NCI-H146 treated with DMSO at 0.1 percent for 48 hours (cell line): ENCODE measurements around the gene PRMT2.
"Not testable (repeated sequence)": the region's sequence is repeated elsewhere in the genome, so short reads cannot be mapped to it uniquely, and the experiment has no call there.

ENCODE experiments used
- DNase-seq: peaks from one replicate; lab custom pipeline; 2025; ENCODE audit not compliant: unreplicated experiment; lab: John Stamatoyannopoulos, UW

The PRMT2 gene

GRCh38 chr21:46617267-46618051 lies 18.0 kb upstream of the PRMT2 start:
- no peak for DNase-seq

DNA sequence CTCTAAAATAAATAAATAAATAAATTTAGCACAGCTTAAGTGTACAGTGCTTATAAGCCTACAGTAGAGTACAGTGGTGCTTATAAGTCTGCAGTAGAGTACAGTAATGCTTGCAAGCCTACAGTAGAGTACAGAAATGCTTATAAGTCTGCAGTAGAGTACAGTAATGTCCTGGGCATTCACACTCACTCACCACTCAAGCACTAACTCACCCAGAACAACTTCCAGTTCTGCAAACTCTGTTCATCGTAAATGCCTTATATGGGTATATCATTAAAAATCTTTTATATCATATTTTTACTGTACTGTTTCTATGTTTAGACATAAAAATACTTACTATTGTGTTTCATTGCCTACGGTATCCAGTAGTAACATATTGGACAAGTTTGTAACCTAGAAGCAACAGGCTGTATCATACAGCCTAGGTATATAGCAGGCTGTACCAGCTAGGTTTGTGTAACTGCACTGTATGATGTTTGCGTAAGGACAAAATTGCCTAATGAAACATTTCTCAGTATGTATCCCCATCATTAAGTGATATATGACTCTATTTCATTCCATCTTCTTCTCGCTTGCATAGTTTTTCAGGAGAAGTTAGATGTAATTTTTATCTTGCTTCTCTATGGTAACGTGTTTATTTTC lies 16.6 kb upstream of the PRMT2 start:
- DNase-seq, result no peak

DNA sequence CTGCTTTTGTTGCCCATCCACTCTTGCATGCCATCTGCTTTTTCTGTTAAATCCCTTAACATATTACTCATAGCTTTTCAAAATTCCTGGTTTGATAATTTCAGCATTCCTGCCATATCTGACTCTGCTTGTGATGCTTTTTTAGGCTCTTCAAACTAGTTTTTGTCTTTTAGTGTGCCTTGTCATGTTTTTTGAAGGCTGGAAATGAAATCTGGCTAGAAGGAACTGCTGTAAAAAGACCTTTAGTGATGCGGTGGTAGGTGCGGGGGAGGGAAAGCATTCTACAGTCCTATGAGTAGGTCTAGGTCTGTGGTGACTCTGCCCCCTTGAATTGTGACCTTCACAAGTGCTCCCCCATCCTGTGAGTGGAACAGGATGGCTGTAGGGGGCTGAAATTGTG lies 15.6 kb upstream of the PRMT2 start:
- DNase-seq, result no peak

GRCh38 chr21:46620846-46621245 lies 14.6 kb upstream of the PRMT2 start:
- no peak for DNase-seq

DNA sequence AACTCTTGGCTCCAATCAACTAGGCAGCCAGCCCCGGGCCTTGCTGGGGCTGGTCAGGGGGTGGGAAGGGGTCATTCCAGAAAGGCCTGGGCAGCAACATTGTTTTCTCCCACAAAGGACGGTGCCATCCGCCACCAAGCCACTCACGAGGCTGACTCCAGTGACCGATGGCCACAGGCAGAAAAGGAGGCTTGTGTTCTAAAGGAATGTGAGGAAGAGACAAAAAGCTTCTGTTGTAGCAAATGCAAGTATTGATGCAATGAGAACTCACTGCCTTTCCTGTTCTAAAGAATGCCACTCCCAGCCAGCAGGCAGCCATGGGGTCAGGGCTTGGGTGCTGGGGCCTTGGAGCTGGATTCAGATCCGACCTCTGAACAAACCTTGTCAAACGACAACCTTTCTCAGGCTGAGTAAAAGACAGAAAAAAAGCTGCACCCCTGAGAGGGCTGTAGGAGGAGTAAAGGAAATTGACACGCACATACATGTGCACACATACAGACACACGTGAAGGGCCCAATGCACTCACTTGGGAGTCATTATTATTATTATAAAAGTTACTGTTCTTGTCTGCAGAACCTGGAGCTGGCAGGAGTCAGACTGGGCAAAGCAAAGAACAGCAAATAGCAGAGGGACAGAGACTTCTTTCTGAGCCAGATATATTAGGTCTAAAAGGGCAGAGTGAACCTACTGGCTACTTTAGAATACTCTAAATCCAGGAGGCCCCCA lies 13.9 kb upstream of the PRMT2 start:
- DNase-seq, result no peak

DNA sequence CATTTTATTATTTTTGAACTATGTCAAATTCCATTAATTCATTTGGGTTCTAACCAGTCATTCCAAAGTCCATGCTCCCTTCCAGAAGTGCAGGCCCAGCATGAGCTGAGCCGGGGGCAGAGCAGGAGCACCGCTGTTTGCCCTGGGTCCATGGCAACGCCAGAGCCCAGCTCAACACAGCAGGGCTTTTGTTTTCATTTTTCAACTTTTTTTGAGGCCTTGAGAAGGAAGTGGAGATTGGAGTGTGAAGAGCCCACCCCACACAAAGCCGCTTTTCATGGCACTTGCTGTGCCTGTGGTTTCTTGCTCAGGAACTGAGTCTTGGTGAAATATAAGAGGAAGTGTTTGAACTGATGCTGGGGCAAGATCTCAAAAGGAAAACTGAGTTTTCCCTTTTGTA lies 13.2 kb upstream of the PRMT2 start:
- DNase-seq, result no peak

GRCh38 chr21:46624050-46624449 lies 11.4 kb upstream of the PRMT2 start:
- no peak for DNase-seq

GRCh38 chr21:46625759-46626158 lies 9.7 kb upstream of the PRMT2 start:
- DNase-seq, result no peak

- DNase-seq, result no peak
Measured at GRCh38 chr21:46626536-46626935, 8.9 kb upstream of the PRMT2 start.

GRCh38 chr21:46626975-46627501 lies 8.4 kb upstream of the PRMT2 start:
- no peak for DNase-seq

DNA sequence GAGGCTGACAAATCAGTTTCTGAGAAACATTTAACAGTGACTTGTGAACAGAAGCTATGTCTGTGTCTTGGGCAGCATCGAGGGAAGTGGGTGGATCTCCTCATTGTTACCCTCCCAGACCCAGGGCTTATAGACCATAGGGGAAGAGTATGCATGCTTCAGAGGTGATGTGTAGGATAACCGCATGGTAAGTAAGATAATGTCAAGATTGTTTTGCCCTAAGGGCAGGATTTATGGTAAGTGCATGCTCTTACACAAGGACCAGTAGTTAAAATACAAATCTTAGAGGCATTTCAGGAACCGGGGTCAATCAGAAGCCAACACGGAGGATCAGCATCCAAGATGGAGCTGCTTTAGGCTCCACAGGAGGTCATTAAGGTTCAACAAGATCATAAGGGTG lies 7.7 kb upstream of the PRMT2 start:
- no peak for DNase-seq

DNA sequence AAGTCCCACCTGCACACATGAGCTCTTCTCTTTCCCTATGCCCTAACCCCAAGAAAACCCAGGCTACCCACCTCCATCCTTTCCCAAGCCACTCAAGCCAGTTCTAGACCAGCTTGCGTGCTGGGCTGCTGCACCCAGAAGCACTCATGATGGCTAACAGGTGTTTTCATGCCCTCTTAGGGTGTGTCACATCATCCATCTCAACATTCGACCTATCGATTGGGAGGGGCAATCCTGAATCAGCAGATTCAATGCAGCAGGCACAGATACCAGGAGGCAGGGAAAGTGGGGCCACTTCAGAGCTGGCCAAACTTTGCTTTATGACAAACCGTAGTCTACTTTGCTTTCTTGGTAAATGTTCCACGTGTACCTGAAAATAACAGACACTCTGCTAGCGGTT lies 6.6 kb upstream of the PRMT2 start:
- no peak for DNase-seq

GRCh38 chr21:46630915-46631314 lies 4.6 kb upstream of the PRMT2 start:
- DNase-seq, result not testable (repeated sequence)

GRCh38 chr21:46633566-46633965 lies 1.9 kb upstream of the PRMT2 start:
- DNase-seq, result no peak

DNA sequence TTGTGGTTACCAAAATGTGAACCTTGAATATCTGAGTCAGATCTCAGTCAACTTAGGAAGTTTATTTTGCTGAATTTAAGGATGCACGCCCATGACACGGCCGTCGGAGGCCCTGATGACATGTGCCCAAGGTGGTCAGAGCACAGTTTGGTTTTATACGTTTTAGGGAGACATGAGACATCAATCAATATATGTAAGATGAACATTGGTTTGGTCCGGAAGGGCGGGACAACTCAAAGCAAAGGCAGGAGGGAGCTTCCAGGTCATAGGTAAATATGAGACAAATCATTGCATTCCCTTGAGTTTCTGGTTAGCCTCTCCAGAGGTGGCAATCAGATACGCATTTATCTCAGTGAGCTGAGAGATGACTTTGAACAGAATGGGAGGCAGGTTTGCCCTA lies 1.0 kb upstream of the PRMT2 start:
- no peak for DNase-seq

- peak; percentile 53 for DNase-seq
Measured at GRCh38 chr21:46634966-46635323, 529 bp upstream of the PRMT2 start.

DNA sequence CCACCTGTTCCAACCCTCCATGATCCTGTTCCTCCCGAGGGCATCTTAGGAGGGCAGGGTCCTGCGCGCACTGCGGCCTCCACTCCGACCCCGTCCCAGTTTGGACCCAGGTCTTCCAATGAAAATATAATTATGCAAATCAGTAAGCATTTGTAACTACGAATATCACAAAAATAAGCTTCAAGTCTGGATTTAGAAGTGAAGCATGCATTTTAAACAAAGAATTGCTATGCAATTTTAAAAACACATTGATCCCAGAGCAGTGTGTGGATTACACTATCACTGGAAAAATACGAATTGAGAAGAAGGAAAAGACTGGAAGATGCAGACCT lies 673 bp downstream of the PRMT2 start:
- DNase-seq, result no peak

GRCh38 chr21:46636550-46637285 lies 1.2 kb downstream of the PRMT2 start:
- DNase-seq, result no peak

DNA sequence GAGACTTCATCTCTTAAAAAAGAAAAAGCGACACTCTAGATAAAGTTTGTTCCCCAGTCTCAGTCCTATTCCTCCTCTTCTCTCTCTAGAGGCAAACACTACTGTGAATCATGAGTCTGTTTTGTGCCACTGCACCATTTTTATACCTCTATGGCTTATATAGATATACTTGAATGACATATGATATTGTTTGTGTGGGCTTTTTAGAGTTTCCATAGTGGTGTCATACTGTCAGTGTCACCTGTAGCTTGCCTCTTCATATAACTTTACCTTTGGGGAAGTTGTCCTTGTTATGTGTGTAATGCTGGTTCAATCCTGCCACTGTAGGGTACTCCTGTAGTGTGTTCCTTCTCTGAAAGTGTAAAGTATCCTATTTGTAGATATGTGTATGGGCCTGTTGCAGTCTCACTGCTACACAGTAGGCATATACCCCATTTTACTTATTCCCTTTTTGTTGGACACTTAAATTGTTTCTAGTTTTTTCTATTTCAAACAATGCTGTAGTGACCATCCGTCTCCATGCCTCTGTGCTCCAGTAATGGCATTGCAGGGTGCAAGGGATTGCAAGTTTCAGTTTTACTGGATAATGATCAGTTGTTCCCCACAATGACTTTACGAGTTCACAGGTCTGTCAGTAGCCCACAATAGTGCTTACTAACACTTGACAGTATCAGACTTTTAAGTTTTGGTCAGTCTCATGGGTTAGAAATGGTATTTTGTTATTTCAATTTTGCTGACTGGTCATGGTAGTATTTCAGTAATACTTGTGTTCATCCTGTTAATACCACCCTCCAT lies 2.7 kb downstream of the PRMT2 start:
- no peak for DNase-seq

DNA sequence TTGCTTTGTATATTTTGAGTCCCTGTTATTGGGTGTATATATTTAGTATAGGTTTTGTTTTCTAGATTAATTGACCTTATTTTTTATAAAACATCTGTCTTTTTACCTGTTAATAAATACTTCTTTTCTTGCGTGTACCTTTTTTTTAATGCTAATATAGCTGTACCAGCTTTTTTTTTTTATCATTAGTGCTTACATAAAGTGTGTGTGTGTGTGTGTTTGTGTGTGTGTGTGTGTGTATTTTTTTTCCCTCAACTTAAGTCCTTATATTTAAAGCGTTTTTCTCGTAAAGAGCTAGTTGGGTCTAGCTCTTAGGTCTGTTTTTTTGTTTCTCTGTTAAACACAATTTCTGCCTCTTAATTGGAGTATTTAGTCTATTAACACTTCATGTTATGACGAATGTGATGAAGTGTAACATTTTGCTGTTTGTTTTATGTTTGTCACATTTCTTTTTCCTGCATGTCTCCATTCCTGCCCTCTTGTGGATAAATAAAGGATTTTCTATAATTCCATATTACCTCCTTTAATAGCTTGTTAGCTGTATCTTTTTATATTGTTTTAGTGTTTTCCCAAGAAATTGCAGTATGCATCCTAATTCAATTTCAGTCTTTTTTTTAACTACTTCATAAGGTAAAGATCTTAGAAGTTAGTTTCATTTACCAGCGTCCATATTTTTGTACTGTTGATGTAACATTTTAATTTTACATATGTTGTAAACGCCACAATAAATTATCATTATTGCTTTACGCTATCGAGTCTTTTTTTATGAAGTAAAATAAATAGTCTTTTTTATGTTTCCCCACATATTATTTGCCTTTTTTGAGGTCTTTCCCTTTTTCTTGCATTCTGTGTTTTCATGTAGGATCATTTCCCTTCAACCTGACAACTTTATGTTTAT lies 4.3 kb downstream of the PRMT2 start:
- DNase-seq, result no peak
